ENCODE measurements around the gene UBE2E3. TPM values are rescaled to one million over a fixed set of nuclear protein-coding genes. Genes with fewer than 3 reads are reported as not detected.
"Not testable (repeated sequence)": the region's sequence is repeated elsewhere in the genome, so short reads cannot be mapped to it uniquely, and the experiment has no call there.

Gene UBE2E3
- total RNA-seq, 6 experiments from 2014 or later: 99.4 to 131 (median 116) TPM

DNA sequence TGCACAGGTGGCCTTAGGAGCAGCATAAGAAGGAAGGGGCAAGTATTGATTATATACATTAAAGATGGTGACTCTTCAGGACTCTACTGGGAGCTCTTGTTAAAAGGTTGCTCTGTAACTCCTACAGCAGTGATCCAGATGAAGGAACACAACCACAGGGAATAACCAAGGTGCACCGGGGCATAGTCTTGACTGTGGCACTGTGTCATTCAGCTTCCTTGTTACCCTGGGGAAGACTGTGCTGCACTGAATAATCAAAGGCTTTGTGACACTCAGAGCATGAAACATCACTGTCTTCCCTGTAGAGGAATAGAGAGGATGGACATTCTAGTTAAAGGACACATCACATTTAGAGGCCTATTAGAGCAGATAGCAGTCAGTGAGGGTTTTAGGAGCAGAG is 105.3 kb downstream of the UBE2E3 start:
- Mint-ChIP-seq H3K4me1 (ENCODE audit: low read depth) (no peaks in the 10 kb centered on the region), H3K36me3 (ENCODE audit: low read depth) (peaks cover 10% of the 10 kb centered on the region; the same call in 1 of the 2 replicates), H3K27me3 (ENCODE audit: insufficient read depth) (no peaks in the 10 kb centered on the region; the same call in none of the 2 replicates), H3K27ac (no peak overlapping the region), H3K9me3 (peaks cover 9% of the 10 kb centered on the region), H3K4me3 (no peak overlapping the region)
- DNase-seq: no peak
- TF ChIP-seq, protein P1, sequence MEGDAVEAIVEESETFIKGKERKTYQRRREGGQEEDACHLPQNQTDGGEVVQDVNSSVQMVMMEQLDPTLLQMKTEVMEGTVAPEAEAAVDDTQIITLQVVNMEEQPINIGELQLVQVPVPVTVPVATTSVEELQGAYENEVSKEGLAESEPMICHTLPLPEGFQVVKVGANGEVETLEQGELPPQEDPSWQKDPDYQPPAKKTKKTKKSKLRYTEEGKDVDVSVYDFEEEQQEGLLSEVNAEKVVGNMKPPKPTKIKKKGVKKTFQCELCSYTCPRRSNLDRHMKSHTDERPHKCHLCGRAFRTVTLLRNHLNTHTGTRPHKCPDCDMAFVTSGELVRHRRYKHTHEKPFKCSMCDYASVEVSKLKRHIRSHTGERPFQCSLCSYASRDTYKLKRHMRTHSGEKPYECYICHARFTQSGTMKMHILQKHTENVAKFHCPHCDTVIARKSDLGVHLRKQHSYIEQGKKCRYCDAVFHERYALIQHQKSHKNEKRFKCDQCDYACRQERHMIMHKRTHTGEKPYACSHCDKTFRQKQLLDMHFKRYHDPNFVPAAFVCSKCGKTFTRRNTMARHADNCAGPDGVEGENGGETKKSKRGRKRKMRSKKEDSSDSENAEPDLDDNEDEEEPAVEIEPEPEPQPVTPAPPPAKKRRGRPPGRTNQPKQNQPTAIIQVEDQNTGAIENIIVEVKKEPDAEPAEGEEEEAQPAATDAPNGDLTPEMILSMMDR (IDR thresholded peaks at IDR 0.05): no peak

DNA sequence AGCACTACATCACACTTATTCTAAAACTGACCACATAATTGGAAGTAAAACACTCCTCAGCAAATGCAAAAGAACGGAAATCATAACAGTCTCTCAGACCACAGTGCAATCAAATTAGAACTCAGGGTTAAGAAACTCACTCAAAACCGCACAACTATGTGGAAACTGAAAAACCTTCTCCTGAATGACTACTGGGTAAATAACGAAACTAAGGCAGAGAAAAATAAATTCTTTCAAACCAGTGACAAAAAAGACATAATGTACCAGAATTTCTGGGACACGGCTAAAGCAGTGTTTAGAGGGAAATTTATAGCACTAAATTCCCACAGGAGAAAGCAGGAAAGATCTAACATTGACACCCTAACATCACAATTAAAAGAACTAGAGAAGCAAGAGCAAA is 111.5 kb downstream of the UBE2E3 start:
- not testable (repeated sequence) for DNase-seq; H3K4me1 Mint-ChIP-seq (ENCODE audit: low read depth); H3K27me3 Mint-ChIP-seq (ENCODE audit: insufficient read depth); H3K27ac Mint-ChIP-seq; H3K4me3 Mint-ChIP-seq
- Mint-ChIP-seq H3K36me3 (ENCODE audit: low read depth) (peaks cover 32% of the 10 kb centered on the region), H3K9me3 (peaks cover 52% of the 10 kb centered on the region)

DNA sequence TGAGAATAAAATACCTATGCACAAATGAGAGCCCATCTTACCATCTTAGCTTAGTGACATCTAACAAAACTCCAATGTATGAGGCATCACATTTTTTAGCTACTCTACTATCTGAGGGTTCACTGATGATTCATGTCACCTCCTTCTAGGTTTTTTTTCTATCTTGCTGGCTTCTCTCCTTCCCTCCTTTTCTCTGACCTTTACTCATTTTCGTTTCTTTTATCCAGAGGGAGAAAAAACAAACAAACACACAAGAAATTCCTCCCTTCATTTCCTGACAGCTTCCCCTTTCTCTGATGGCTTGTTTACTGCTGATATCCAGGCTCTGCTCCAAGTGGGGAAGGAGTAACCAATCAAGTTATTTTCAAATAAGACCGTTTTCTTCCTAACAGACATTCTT is 115.1 kb downstream of the UBE2E3 start:
- Mint-ChIP-seq H3K36me3 (ENCODE audit: low read depth) (peaks cover 24% of the 10 kb centered on the region), H3K4me3 (no peak overlapping the region), H3K9me3 (peaks cover 45% of the 10 kb centered on the region), H3K4me1 (ENCODE audit: low read depth) (peaks cover 7% of the 10 kb centered on the region), H3K27me3 (ENCODE audit: insufficient read depth) (no peaks in the 10 kb centered on the region), H3K27ac (no peak overlapping the region)
- no peak for DNase-seq
- TF ChIP-seq, protein P1 (IDR thresholded peaks at IDR 0.05): no peak

DNA sequence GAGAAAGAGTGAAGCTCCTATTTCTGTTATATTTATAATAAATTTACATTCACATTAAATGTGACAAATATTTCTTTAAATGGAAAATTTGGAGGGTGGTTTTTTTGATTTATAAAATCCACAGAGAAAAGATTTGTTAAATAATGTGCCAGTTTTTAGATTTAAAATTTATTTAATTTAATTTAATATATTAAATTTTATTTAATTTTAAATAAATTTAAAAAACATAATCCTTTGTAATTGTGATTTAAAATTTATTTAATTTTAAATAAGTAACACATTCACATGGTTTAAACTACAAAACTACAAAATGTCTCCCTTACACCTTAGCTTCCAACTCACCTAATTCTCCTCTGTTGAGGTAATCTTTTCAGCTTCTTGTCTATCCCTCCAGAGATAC is 123.3 kb downstream of the UBE2E3 start:
- Mint-ChIP-seq H3K4me3 (no peak overlapping the region), H3K36me3 (ENCODE audit: low read depth) (no peaks in the 10 kb centered on the region), H3K27me3 (ENCODE audit: insufficient read depth) (no peaks in the 10 kb centered on the region; the same call in 1 of the 2 replicates), H3K4me1 (ENCODE audit: low read depth) (peaks cover 42% of the 10 kb centered on the region), H3K27ac (no peak overlapping the region), H3K9me3 (no peaks in the 10 kb centered on the region)
- DNase-seq: no peak
- TF ChIP-seq, protein P1 (IDR thresholded peaks at IDR 0.05): no peak

DNA sequence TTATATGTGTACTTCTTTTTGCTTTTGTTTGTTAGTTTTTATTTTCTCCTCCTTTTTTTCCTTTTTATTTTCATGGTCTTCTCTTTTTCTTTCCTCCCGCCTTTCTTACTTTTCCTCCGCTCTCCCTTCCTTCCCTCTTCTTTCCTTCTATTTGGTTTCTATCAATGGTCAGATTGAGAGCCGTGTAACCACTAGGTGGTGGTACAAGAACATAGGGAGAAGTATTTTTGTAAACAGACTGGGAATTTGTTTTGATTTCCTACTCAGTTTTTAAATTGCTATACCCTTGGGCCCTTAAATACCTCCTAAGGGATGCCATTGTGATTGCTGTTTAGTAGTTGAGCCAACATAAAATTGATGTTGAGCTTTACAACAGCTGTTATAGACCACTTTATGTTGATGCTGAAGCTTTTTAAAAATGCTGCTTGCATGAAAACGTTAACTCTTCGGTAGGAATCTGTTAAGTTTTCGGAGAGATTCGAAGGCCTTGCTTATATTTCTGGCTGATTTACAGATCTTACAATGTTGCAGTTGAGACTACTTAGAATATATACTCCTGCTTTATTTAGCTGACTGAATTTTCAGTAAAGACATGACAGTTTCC is 124.2 kb downstream of the UBE2E3 start:
- peak; percentile 72 for DNase-seq
- no peak overlapping the region; the same call in 1 of the 2 replicates for H3K27ac Mint-ChIP-seq
- H3K4me1 Mint-ChIP-seq (ENCODE audit: low read depth): peaks cover 43% of the 10 kb centered on the region
- H3K36me3 Mint-ChIP-seq (ENCODE audit: low read depth): no peaks in the 10 kb centered on the region
- H3K4me3 Mint-ChIP-seq: peak overlapping the region; percentile 12
- H3K27me3 Mint-ChIP-seq (ENCODE audit: insufficient read depth): no peaks in the 10 kb centered on the region; the same call in 1 of the 2 replicates
- TF ChIP-seq, protein P1 (IDR thresholded peaks at IDR 0.05): peak; percentile 91
- H3K9me3 Mint-ChIP-seq: no peaks in the 10 kb centered on the region

DNA sequence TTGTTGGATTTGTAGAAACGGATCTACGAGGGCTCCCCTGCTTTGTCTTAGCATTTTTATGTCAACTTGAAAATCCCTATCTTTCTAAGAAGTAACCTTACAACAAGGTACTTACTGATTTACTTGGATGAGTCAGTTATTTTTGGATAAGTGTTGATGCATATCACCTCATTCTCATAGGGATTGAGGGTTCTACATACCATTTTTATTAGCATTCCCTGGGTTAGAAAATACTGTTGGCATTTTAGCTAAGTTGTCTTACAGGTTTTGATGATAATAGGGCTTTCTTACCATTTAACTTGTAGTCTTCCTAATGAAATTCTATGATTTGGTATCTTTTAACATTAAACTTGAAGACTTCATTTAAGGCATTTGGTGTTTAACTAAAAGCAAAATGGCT is 125.2 kb downstream of the UBE2E3 start:
- Mint-ChIP-seq H3K36me3 (ENCODE audit: low read depth) (no peaks in the 10 kb centered on the region), H3K4me1 (ENCODE audit: low read depth) (peaks cover 48% of the 10 kb centered on the region), H3K27me3 (ENCODE audit: insufficient read depth) (no peaks in the 10 kb centered on the region; the same call in 1 of the 2 replicates), H3K4me3 (no peak overlapping the region), H3K9me3 (no peaks in the 10 kb centered on the region), H3K27ac (0 out of 2 replicates have a peak overlapping the region, but pooled peaks have one; percentile 9)
- DNase-seq: no peak
- TF ChIP-seq, protein P1 (IDR thresholded peaks at IDR 0.05): no peak

All from HFFc6 (cell line).